ENCODE results near the gene RAC2.
A peak's percentile ranks its signal among the peaks of the same experiment; 100 is the strongest.

Gene RAC2

GRCh38 chr22:37275134-37275533 lies 31.1 kb upstream of the RAC2 start:
- DNase-seq = no peak

- no peak for DNase-seq
Measured at GRCh38 chr22:37274380-37274862, 30.4 kb upstream of the RAC2 start.

GRCh38 chr22:37273846-37274225 lies 29.8 kb upstream of the RAC2 start:
- DNase-seq = no peak

GRCh38 chr22:37273126-37273845 lies 29.2 kb upstream of the RAC2 start:
- no peak for DNase-seq

- DNase-seq = no peak
Measured at GRCh38 chr22:37270928-37271650, 27.0 kb upstream of the RAC2 start.

GRCh38 chr22:37269936-37270678 lies 26.0 kb upstream of the RAC2 start:
- no peak for DNase-seq

- DNase-seq = no peak
Measured at GRCh38 chr22:37267661-37268413, 23.8 kb upstream of the RAC2 start.

GRCh38 chr22:37267135-37267587 lies 23.1 kb upstream of the RAC2 start:
- DNase-seq = peak; percentile 92

GRCh38 chr22:37266581-37267134 lies 22.6 kb upstream of the RAC2 start:
- no peak for DNase-seq

- DNase-seq = no peak
Measured at GRCh38 chr22:37263966-37264887, 20.2 kb upstream of the RAC2 start.

GRCh38 chr22:37262346-37262745 lies 18.3 kb upstream of the RAC2 start:
- no peak for DNase-seq

GRCh38 chr22:37260901-37261336 lies 16.9 kb upstream of the RAC2 start:
- DNase-seq = peak; percentile 86

- DNase-seq = no peak
Measured at GRCh38 chr22:37260155-37260795, 16.2 kb upstream of the RAC2 start.

GRCh38 chr22:37259540-37260029 lies 15.5 kb upstream of the RAC2 start:
- no peak for DNase-seq

GRCh38 chr22:37258753-37259401 lies 14.8 kb upstream of the RAC2 start:
- DNase-seq = no peak

GRCh38 chr22:37258005-37258752 lies 14.1 kb upstream of the RAC2 start:
- DNase-seq = no peak

GRCh38 chr22:37256075-37256726 lies 12.1 kb upstream of the RAC2 start:
- no peak for DNase-seq

GRCh38 chr22:37255558-37256006 lies 11.5 kb upstream of the RAC2 start:
- no peak for DNase-seq

- no peak for DNase-seq
Measured at GRCh38 chr22:37254867-37255233, 10.8 kb upstream of the RAC2 start.

All from activated effector memory CD4-positive, alpha-beta T cell treated with anti-CD3 and anti-CD28 coated beads, Interleukin-2, amount 50 U/mL, for 16 hours (primary cell).